GM12872 (cell line): ENCODE results near the gene ACTRT2.

Source experiments
- TF ChIP-seq, protein P1 (sequence below): IDR thresholded peaks from 3 replicates; pipeline ENCODE4 v1.5.1; 2011; ENCODE audit warnings: low read depth, mild to moderate bottlenecking, low read length, moderate library complexity; ENCODE audit not compliant: insufficient read depth

Gene ACTRT2

DNA sequence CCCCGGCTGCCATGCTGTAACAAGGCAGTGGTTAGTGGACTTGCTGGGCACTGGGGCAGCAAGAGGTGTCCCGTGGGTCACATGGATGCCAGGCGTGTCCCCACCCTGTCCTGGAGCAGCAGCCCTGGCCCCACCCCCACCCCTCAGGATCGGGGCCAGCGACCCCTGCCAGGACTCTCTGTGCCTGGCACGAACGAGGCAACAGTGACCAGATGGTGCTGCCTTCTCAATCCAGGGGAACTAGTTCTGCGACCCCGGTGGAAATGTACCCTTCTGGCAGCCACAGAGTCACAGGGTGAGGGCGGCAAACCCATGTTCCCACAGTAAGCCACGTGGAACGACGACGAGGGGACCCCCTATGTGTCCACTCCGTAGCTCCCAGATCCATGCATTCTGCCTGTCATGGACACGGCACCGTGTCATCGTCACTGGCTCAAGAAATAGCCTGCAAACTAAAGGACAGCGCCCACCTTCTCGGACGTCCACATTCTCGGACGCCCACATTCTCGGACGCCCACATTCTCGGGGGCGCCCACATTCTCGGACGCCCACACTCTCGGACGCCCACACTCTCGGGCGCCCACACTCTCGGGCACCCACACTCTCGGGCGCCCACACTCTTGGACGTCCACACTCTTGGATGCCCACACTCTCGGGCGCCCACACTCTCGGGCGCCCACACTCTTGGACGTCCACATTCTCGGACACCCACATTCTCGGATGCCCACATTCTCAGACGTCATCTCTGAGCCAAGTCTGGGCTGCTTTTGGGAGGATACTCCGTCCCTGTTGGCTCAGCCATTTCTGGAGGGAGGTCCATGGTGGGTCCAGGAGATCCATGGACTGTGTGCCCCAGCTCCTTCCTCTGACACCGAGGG is 19.6 kb upstream of the ACTRT2 start:
- TF ChIP-seq, protein P1, sequence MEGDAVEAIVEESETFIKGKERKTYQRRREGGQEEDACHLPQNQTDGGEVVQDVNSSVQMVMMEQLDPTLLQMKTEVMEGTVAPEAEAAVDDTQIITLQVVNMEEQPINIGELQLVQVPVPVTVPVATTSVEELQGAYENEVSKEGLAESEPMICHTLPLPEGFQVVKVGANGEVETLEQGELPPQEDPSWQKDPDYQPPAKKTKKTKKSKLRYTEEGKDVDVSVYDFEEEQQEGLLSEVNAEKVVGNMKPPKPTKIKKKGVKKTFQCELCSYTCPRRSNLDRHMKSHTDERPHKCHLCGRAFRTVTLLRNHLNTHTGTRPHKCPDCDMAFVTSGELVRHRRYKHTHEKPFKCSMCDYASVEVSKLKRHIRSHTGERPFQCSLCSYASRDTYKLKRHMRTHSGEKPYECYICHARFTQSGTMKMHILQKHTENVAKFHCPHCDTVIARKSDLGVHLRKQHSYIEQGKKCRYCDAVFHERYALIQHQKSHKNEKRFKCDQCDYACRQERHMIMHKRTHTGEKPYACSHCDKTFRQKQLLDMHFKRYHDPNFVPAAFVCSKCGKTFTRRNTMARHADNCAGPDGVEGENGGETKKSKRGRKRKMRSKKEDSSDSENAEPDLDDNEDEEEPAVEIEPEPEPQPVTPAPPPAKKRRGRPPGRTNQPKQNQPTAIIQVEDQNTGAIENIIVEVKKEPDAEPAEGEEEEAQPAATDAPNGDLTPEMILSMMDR: no peak

DNA sequence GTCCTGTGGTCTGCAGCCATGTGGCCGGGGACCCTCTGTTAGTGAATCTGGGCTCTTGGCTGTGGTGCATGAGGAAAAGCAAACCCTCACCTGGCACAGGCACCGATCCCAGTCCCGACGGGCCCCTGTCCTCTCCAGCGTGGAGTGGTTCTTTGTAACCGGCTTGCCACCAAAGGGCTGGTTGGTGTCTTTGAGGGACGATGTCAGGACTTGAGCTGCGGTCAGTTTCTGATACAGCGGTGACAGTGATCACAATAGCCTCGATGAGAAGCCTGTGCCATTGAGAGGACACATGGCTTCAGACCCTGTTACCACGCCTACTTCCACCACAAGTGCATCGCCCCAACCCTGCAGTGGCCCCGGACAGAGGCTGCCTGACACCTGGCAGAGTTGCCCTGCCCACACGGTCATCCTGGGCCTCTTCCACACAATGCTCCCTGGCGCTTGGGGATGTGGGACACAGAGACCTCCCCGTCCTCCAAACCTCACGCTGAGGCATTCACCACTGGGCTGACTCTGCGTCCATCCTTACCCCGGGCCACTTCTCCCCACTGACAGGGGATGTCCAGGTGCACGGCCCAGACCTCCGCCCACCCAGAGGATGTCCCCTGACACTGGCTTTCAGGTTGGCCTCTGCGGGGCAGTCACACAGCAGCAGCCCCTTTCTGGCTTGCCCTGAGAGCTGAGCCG is 18.8 kb upstream of the ACTRT2 start:
- TF ChIP-seq, protein P1: no peak

DNA sequence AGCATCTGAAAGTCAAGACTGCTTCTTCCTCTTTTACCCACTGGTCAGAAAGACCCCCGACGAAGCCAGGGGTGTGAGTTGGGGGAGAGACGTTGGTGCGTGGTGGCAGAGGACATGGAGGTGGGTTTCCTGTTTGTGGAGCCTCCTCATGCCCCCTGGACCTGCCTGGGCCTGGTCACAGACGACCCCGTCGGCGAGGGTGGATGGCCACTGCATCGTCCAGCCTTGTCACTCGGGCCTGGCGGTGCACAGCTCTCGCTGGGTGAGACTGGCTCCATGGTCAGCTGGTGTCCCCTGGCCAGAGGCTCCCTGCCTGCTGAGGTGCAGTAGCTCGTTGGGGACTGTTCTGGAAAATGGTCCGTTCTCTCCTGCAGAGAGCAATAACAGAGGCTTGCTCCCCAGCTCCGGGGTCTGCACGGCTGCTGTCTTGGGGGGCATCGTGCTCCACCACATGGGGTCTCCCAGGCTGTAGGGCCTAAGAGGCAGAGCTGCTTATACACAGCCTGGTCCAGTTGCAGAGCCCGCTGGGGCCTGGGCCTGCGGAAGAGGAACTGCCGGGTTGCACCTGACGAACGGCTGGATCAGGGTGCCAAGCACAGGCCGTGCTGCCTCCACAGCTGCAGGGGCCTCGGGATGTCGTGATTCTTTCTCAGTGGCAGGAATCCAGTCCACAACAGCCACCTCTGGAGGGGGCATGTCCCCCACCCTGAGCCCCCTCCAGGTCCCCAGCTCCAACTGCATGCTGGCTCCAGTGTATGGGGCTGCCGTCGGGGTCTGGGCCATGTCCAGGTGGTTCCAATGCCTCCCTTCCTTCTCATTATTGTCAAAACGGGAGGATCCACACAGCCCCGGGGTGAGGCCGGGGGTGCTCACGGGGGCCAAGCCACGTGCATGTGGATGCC is 18.0 kb upstream of the ACTRT2 start:
- TF ChIP-seq, protein P1: no peak

DNA sequence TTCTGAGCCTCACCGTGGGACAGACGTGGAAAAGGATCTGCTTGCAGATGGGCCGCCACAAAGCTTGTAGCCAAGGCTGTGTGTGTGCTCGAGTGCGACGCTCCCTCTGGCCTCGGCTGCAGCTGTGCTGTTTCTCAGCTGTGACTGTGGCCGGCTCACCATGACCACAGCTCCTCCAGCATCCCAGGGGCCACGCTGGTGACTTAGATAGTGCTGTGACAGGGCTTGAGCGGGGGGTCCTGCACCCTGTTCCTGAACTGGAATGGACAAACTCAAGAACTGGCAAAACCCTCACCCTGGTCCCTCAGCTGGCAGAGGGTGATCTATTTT is 17.4 kb upstream of the ACTRT2 start:
- TF ChIP-seq, protein P1: no peak

DNA sequence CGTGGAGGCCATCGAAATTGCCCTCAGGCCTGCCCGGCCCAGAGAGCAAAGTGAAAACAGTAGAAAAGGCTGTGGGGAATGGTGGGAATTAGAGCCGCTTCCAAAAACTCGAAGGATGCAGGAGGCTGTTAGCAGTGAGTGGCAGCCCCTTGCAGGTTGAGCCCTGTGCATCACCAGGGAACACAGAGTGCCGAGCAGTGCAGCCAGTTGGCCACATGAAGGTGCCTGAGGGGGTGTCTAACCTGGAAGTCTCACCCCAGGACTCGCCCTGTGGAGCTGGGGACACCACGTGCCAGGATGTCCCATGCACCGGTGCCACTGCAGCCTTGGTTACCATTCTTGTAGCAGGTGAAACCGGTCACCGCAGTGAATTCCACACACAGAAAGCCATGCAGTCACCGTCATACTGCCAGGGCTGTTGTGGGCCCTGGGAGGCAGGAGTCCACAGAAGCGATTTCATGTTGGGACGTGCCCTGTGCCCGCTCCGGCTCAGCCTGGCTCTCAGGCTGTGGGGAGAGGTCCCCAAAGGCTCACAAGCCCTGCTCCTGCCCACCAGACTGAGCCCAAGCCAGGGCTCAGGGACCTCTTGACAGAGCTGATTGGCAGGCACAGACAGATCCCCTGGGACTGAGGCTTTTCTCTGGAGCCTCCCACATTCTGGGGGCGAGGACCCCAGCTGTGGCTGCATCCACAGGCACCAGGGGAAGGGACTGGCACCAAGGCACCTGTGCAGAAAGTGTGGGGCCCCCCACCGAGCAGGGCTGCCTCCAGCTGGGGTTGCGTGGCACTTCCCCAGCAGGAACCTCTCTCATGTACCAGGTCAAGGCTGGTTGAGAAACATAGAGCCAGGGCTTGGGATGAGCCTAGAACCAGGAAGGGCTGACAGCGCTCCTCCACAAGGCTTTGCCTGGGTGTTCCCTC is 16.7 kb upstream of the ACTRT2 start:
- TF ChIP-seq, protein P1: no peak

DNA sequence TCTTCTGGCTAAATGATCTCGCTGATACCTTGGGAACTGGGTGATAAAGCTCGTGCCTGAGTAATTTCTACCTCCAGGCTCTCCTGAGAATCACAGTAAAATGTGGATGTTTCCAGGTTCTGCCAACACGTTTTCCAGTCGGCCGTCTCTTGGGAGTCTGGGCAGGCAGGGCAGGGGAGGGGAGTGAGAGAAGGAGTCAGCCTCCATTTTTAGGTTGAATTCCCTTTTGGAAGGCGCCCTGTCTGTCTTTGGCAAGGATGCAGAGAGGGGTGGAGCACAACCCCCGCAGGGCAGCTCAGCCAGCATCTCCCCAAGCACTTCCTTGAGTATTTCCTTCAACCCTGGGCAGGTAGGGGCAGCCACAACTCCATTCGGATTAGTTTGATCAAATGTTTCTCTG is 15.5 kb upstream of the ACTRT2 start:
- TF ChIP-seq, protein P1: no peak
